ENCODE data around the gene RBM6.
"Not testable (repeated sequence)": the region's sequence is repeated elsewhere in the genome, so short reads cannot be mapped to it uniquely, and the experiment has no call there.

The RBM6 gene, protein sequence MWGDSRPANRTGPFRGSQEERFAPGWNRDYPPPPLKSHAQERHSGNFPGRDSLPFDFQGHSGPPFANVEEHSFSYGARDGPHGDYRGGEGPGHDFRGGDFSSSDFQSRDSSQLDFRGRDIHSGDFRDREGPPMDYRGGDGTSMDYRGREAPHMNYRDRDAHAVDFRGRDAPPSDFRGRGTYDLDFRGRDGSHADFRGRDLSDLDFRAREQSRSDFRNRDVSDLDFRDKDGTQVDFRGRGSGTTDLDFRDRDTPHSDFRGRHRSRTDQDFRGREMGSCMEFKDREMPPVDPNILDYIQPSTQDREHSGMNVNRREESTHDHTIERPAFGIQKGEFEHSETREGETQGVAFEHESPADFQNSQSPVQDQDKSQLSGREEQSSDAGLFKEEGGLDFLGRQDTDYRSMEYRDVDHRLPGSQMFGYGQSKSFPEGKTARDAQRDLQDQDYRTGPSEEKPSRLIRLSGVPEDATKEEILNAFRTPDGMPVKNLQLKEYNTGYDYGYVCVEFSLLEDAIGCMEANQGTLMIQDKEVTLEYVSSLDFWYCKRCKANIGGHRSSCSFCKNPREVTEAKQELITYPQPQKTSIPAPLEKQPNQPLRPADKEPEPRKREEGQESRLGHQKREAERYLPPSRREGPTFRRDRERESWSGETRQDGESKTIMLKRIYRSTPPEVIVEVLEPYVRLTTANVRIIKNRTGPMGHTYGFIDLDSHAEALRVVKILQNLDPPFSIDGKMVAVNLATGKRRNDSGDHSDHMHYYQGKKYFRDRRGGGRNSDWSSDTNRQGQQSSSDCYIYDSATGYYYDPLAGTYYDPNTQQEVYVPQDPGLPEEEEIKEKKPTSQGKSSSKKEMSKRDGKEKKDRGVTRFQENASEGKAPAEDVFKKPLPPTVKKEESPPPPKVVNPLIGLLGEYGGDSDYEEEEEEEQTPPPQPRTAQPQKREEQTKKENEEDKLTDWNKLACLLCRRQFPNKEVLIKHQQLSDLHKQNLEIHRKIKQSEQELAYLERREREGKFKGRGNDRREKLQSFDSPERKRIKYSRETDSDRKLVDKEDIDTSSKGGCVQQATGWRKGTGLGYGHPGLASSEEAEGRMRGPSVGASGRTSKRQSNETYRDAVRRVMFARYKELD

GRCh38 chr3:49939858-49940666 lies at the start of gene RBM6:
RBM6 (plus strand) TSS chr3:49940150; CDS start chr3:49962642, 22,492 bp downstream.
- DNase-seq: peak; percentile 94

DNA sequence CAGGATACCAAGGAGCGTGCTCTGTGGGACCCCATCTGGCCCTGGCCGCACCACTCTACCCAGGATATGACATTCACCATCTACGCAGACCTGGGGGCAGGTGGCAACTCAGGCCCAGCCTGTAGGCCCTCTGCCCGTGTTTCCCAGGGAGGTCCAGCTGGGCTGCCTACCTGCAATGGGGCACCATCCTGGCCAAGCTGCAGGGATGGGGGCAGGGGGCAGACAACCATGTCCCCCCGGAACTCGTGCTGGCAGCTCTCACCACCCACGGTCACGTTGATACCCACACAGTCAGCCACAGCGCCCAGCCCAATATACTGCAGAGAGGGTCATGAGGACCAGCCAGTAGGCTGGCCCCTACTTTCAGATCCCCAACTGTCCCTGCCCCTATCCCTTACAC lies 44.2 kb upstream of the RBM6 start:
- DNase-seq: no peak

- DNase-seq: no peak
Measured at GRCh38 chr3:49896345-49896744, 43.6 kb upstream of the RBM6 start.

DNA sequence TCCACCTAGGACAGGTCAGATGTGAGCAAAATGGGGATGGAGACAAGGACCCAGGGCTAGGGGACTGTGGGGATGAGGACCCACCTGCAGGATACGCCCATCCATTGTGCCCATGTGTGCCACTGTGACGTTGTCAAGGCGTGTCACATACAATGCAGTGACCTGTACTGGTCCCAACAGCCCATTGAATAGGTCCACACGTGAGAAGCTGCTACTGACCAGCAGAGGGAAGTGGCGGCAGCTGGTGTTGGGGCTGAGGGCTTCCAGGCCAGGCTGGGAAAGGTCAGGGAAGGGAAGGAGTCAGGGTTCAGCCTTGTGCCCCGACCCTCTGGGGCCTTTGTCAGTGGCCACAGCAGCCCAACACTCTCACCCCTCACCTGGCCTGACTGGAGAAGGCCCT lies 41.0 kb upstream of the RBM6 start:
- no peak for DNase-seq

DNA sequence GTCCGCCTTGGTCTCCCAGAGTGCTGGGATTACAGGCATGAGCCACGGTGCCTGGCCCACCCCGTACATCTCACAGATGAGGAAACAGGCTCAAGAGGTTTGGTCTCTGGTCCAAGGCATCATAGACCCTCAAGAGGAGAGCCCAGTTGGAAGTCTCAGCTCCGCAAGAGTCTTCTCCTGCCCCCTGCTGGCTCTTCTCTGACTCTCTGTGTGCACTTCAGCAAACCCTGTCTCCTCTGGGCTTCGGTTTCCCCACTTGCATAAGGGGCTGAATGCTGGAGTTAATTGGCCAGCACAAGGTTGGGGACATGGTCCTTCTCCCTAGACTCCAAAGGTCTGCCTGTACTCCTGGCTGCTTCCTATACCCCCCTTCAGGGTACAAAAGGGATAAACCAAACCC lies 40.1 kb upstream of the RBM6 start:
- DNase-seq: no peak

- no peak for DNase-seq
Measured at GRCh38 chr3:49900491-49901153, 39.3 kb upstream of the RBM6 start.

- DNase-seq: no peak
Measured at GRCh38 chr3:49901366-49902339, 38.3 kb upstream of the RBM6 start.

DNA sequence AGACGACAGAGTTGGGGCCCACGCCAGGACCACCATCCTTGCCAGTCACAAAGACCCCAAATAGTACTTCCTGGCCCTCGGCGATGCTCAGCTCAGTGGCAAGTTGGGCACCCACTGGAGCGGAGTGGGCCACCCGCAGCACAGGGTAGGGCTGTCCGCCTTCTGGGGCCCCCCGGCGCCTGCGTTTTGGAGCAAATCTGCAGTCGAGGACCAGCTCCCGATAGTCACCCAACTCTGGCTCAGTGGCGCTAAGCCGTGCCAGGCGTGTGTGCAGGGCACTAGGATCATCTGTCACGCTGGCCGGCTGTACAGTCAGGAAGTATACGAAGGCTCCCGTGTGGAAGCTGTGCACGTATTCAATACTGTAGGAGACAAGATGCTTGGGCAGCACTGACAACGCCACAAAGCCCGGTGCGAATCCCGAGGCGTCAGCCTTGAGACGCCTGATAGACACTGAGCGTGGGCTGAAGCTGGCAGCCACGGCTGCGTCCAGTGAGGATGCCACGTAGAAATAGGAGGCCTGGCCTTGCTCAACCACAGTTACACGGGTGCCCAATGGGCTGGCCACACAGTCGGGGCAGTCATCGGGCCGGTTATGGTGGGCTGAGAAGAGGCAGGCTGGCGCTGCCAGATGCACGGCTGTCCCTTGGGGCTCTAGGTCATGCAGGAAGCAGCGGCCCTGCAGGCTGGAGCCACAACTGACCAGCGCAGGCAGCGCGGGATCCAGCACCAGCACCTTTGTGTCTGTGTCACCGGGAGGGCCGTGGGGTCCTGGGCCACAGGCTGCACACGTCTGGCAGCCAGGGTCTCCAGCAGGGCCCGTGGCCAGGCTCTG lies 37.2 kb upstream of the RBM6 start:
- no peak for DNase-seq

DNA sequence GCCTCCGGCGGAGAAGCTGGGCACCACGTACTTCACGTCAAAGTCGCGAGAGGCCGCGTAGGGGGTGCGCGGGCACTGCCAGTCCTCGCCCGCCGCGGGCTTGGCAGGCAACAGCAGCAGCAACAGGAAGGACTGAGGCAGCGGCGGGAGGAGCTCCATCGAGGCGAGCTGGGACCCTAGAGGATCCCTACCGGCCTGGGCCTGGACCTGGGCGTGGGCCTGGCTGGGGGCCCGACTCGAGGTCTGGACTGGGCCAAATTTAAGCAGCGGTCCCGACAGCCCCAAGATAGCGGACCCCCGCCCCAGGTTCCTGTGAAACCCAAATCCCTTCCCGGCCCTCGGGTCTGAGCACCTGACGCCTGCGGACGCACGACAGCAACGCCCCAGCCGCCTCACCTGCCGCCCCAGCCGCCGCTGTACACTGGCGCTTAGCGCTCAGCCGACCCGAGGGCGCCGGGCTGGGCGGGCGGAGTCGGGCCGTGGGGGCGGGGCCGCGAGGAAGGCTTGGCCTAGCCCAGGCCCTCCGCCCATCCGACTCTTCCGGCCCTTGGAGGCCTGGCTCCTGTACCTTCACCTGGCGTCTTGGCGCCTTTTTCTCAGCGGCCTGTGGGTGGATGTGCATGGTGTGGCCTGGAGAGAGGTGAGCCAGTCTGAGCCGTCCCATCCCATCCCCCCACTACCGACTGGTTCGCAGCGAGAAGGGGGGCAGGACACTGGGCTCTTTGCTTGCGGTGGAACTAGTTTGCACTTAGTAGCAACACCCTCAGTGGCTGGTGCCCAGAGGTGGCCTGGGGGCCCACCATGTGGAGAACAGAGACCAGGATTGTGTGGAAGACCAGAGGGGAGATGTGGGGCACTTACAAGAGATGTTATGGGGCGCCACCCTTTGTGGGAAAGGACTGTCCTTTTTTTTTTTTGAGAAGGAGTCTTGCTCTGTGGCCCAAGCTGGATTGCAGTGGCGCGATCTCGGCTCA lies 36.2 kb upstream of the RBM6 start, which contains the start of gene MST1R:
Gene MST1R (minus strand): TSS at position 423 of the 974 bp plus-strand sequence. CDS start 264 bp downstream, at position 159.
- DNase-seq: peak; percentile 74

DNA sequence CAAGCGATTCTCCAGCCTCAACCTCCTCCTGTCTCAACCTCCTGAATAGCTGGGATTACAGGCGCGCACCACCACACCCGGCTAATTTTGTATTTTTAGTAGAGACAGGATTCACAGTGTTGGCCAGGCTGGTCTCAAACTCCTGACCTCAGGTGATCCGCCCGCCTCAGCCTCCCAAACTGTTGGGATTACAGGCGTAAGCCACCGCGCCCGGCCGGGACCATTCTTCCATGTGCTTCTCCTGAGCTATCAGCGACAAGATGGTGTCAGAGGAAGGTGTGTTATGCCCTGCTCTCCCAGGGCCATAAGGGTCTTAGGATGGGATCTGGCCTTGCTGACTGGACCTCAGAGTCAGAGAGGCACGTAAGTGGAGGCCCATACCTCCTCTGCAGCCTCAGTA lies 35.5 kb upstream of the RBM6 start:
- DNase-seq: not testable (repeated sequence)

- peak; percentile 41 for DNase-seq
Measured at GRCh38 chr3:49906073-49906743, 33.7 kb upstream of the RBM6 start.

GRCh38 chr3:49908373-49909199 lies 31.4 kb upstream of the RBM6 start:
- no peak for DNase-seq

GRCh38 chr3:49910409-49911123 lies 29.4 kb upstream of the RBM6 start:
- DNase-seq: no peak

- DNase-seq: no peak
Measured at GRCh38 chr3:49911124-49911420, 28.9 kb upstream of the RBM6 start.

DNA sequence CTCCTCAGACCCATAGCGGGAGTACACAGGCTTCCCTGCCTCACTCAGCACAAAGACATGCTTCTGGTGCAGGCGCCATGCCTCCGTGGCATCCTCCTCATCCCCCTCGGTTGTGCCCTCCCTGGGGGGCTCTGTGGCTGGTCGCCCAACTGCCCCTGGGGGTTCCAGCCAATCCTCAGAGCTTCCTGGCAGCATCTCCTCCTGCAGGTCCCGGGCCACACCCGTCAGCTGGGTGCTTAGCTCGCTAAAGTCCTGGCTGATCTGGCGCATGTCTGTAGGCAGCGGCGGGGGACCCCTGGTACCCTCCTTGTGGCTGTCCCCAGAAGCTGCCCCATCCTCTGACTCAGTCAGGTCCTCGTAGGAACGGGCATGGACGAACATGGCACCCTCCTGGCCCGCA lies 28.3 kb upstream of the RBM6 start:
- DNase-seq: no peak

- no peak for DNase-seq
Measured at GRCh38 chr3:49912881-49913281, 27.1 kb upstream of the RBM6 start.
